Esophagus (tissue), 2 donors: ENCODE measurements around the gene TTC34. TPM values are rescaled to one million over a fixed set of nuclear protein-coding genes. Genes with fewer than 3 reads are reported as not detected.

Experiments used
- H3K27ac ChIP-seq, 2 donors: one replicate each; pipeline ENCODE4 v1.5.1; 2013; ENCODE audit warnings: low read depth in 2 of 2, mild to moderate bottlenecking in 2 of 2, inconsistent platforms in 1 of 2, low read length in 1 of 2, moderate library complexity in 1 of 2
- H3K27me3 ChIP-seq, 2 donors: one replicate each; pipeline ENCODE4 v1.6.1; 2013; ENCODE audit warnings: low read length in 2 of 2, control low read depth in 1 of 2, mild to moderate bottlenecking in 1 of 2; ENCODE audit not compliant: insufficient read depth in 2 of 2, control insufficient read depth in 1 of 2
- H3K36me3 ChIP-seq, 2 donors: one replicate each; pipeline ENCODE4 v1.6.1; 2013; ENCODE audit warnings: low read length in 1 of 2; ENCODE audit not compliant: control insufficient read depth in 2 of 2, insufficient read depth in 2 of 2
- H3K4me1 ChIP-seq, 2 donors: one replicate each; pipeline ENCODE4 v1.6.1; 2013; ENCODE audit warnings: low read length in 1 of 2; ENCODE audit not compliant: control insufficient read depth in 2 of 2, insufficient read depth in 2 of 2
- H3K4me3 ChIP-seq, 2 donors: one replicate each; pipeline ENCODE4 v1.5.1; 2013; ENCODE audit warnings: low read length in 2 of 2, mild to moderate bottlenecking in 2 of 2, low read depth in 1 of 2, moderate library complexity in 1 of 2
- H3K9me3 ChIP-seq, 2 donors: one replicate each; pipeline ENCODE4 v1.6.1; 2013; ENCODE audit warnings: mild to moderate bottlenecking in 2 of 2, low read depth in 1 of 2, low read length in 1 of 2, moderate library complexity in 1 of 2; ENCODE audit not compliant: control insufficient read depth in 2 of 2, insufficient read depth in 1 of 2
- WGBS, 2 donors: extraction: QIAGEN DNeasy Blood & Tissue Kit; methylation state at CpG; one replicate each; pipeline ENCODE4 v1.1.7; 2013; 5-methylcytosine and 5-hydroxymethylcytosine counted together
- polyA plus RNA-seq, 2 donors: library from polyadenylated mRNA; stranded (reverse); fragments of 200-250 nt; gene quantifications; one replicate each; pipeline ENCODE4 v1.2.3, GENCODE V29; 2013
- donor health status: healthy with polysubstance abuse.
- donor health status: Bipolar disorder and iron deficiency.

The TTC34 gene
- polyA plus RNA-seq, 2 donors, result 0.02 to 0.20 TPM

GRCh38 chr1:2836333-2836970, 35.0 kb upstream of the TTC34 start:
- Histone ChIP-seq H3K4me3 (no peak overlapping the region), H3K4me1 (no peaks in the 10 kb centered on the region), H3K36me3 (no peaks in the 10 kb centered on the region), H3K27me3 (no peaks in the 10 kb centered on the region), H3K9me3 (peaks cover 0 to 3% of the 10 kb centered on the region in 2 donors), H3K27ac (no peak overlapping the region)
- 83 to 84% methylated on average over 20 of the region's 20 CpGs for WGBS, 2 donors

GRCh38 chr1:2835650-2836159, 34.2 kb upstream of the TTC34 start:
- H3K27me3 ChIP-seq, result no peaks in the 10 kb centered on the region
- peaks cover 0 to 3% of the 10 kb centered on the region in 2 donors for H3K9me3 ChIP-seq
- no peaks in the 10 kb centered on the region for H3K36me3 ChIP-seq
- no peak overlapping the region for H3K27ac ChIP-seq
- 70 to 78% methylated on average over 10 of the region's 10 CpGs for WGBS, 2 donors
- no peaks in the 10 kb centered on the region for H3K4me1 ChIP-seq
- H3K4me3 ChIP-seq, result no peak overlapping the region

- H3K27me3 ChIP-seq, result no peaks in the 10 kb centered on the region
- H3K4me3 ChIP-seq, result no peak overlapping the region
- no peaks in the 10 kb centered on the region for H3K4me1 ChIP-seq
- 77 to 81% methylated on average over 27 of the region's 27 CpGs for WGBS, 2 donors
- H3K9me3 ChIP-seq, result peaks cover 0 to 3% of the 10 kb centered on the region in 2 donors
- H3K36me3 ChIP-seq, result no peaks in the 10 kb centered on the region
- H3K27ac ChIP-seq, result no peak overlapping the region
These were observed 33.5 kb upstream of the TTC34 start for GRCh38 chr1:2834741-2835564.

- H3K27me3 ChIP-seq, result no peaks in the 10 kb centered on the region
- no peaks in the 10 kb centered on the region for H3K4me1 ChIP-seq
- no peaks in the 10 kb centered on the region for H3K36me3 ChIP-seq
- no peak overlapping the region for H3K4me3 ChIP-seq
- 51 to 52% methylated on average over 15 of the region's 15 CpGs for WGBS, 2 donors
- peaks cover 0 to 3% of the 10 kb centered on the region in 2 donors for H3K9me3 ChIP-seq
- H3K27ac ChIP-seq, result no peak overlapping the region
These were observed 32.6 kb upstream of the TTC34 start for GRCh38 chr1:2834146-2834475.

- no peak overlapping the region for H3K4me3 ChIP-seq
- H3K9me3 ChIP-seq, result peaks cover 0 to 3% of the 10 kb centered on the region in 2 donors
- H3K27ac ChIP-seq, result no peak overlapping the region
- H3K4me1 ChIP-seq, result no peaks in the 10 kb centered on the region
- H3K36me3 ChIP-seq, result no peaks in the 10 kb centered on the region
- H3K27me3 ChIP-seq, result no peaks in the 10 kb centered on the region
- WGBS, 2 donors, result 62 to 68% methylated on average over 18 to 20 of the region's 20 CpGs
These were observed 32.1 kb upstream of the TTC34 start for GRCh38 chr1:2833454-2834145.

GRCh38 chr1:2832506-2833453, 31.3 kb upstream of the TTC34 start:
- no peak overlapping the region for H3K27ac ChIP-seq
- H3K9me3 ChIP-seq, result peaks cover 0 to 5% of the 10 kb centered on the region in 2 donors
- H3K36me3 ChIP-seq, result no peaks in the 10 kb centered on the region
- no peak overlapping the region for H3K4me3 ChIP-seq
- no peaks in the 10 kb centered on the region for H3K27me3 ChIP-seq
- H3K4me1 ChIP-seq, result no peaks in the 10 kb centered on the region
- WGBS, 2 donors, result 77 to 79% methylated on average over 28 of the region's 28 CpGs

GRCh38 chr1:2831596-2832212, 30.2 kb upstream of the TTC34 start:
- Histone ChIP-seq H3K36me3 (no peaks in the 10 kb centered on the region), H3K4me1 (no peaks in the 10 kb centered on the region), H3K27ac (no peak overlapping the region), H3K9me3 (peaks cover 2 to 3% of the 10 kb centered on the region in 2 donors), H3K4me3 (no peak overlapping the region), H3K27me3 (no peaks in the 10 kb centered on the region)
- 75 to 76% methylated on average over 12 of the region's 12 CpGs for WGBS, 2 donors

- WGBS, 2 donors, result 81% methylated on average over 20 of the region's 20 CpGs
- Histone ChIP-seq H3K27ac (no peak overlapping the region), H3K27me3 (no peaks in the 10 kb centered on the region), H3K4me1 (no peaks in the 10 kb centered on the region), H3K36me3 (no peaks in the 10 kb centered on the region), H3K4me3 (no peak overlapping the region), H3K9me3 (peaks cover 2 to 3% of the 10 kb centered on the region in 2 donors)
These were observed 29.4 kb upstream of the TTC34 start for GRCh38 chr1:2830761-2831425.
